Endothelial cell of umbilical vein (primary cell): ENCODE measurements around the gene TIMP4. TPM values are rescaled to one million over a fixed set of nuclear protein-coding genes. Genes with fewer than 3 reads are reported as not detected.

Experiments used
- BruUV-seq: library from RNA; stranded (reverse); fragments of 400-500 nt; replicated peaks from 2 replicates; lab custom pipeline; 2021; lab: Mats Ljungman, UMichigan
- CTCF ChIA-PET: fragments of 300-600, 350-600 bp; sonication (Branson Sonifier 250); formaldehyde crosslinking; loops from one replicate; lab custom pipeline; 2021; ENCODE audit warnings: antibody characterized with exemption, inconsistent platforms; lab: Charles Lee
- POLR2A ChIA-PET: fragments of 300-600, 350-600 bp; sonication (Branson Sonifier 250); formaldehyde crosslinking; loops from one replicate; lab custom pipeline; 2021; ENCODE audit warnings: antibody characterized with exemption, inconsistent platforms; lab: Charles Lee
- DNase-seq: peaks from one replicate; pipeline ENCODE4 v3.0.0-alpha.2; 2011; ENCODE audit warnings: low read depth, low spot score
- FAIRE-seq: peaks from 2 replicates; lab custom pipeline; 2011; peaks lifted over from hg19 to GRCh38; lab: Jason Lieb, UNC
- H2AFZ ChIP-seq: 2 replicates; pipeline ENCODE4 v1.6.0; 2012; ENCODE audit warnings: low read depth, low read length, control low read depth, inconsistent platforms
- H3K27ac ChIP-seq: 2 replicates; pipeline ENCODE4 v1.5.1; 2011; ENCODE audit warnings: low read depth, mild to moderate bottlenecking, control low read depth, low read length, moderate library complexity; ENCODE audit not compliant: insufficient read depth
- H3K27me3 ChIP-seq, 2 experiments: 2 replicates each; pipeline versions ENCODE4 v1.6.0 to v1.6.1; 2011; ENCODE audit warnings: low read length in 2 of 2, mixed read lengths in 1 of 2; ENCODE audit not compliant: control insufficient read depth in 2 of 2, insufficient read depth in 2 of 2
- H3K36me3 ChIP-seq, 2 experiments: 2 replicates in 1 of 2; 3 replicates in 1 of 2; pipeline ENCODE4 v1.5.1; 2011; ENCODE audit warnings: low read length in 2 of 2, mild to moderate bottlenecking in 1 of 2, moderate library complexity in 1 of 2; ENCODE audit not compliant: control insufficient read depth in 2 of 2, insufficient read depth in 2 of 2; ENCODE audit errors: extremely low read depth in 1 of 2
- H3K4me1 ChIP-seq: 3 replicates; pipeline ENCODE4 v1.5.1; 2011; ENCODE audit warnings: mild to moderate bottlenecking, low read length; ENCODE audit not compliant: control insufficient read depth, insufficient read depth; ENCODE audit errors: extremely low read depth
- H3K4me2 ChIP-seq: 2 replicates; pipeline ENCODE4 v1.6.1; 2011; ENCODE audit warnings: low read length, control low read depth, mixed read lengths; ENCODE audit not compliant: insufficient read depth
- H3K4me3 ChIP-seq, 3 experiments: fragments of 200-600 bp in 1 of 3; sonication (generic), shearing (Covaris generic) in 1 of 3; replicated peaks in 1 of 3; 2 replicates each; pipeline ENCODE4 v1.5.1; 2011 to 2016; ENCODE audit warnings: control low read depth in 3 of 3, low read length in 3 of 3, mild to moderate bottlenecking in 2 of 3, inconsistent platforms in 1 of 3, low read depth in 1 of 3, moderate library complexity in 1 of 3; ENCODE audit not compliant: insufficient read depth in 1 of 3
- H3K79me2 ChIP-seq: 2 replicates; pipeline ENCODE4 v1.6.0; 2012; ENCODE audit warnings: low read length, inconsistent platforms; ENCODE audit not compliant: control insufficient read depth, insufficient read depth
- H3K9ac ChIP-seq: replicated peaks from 2 replicates; pipeline ENCODE3; 2011; ENCODE audit warnings: low read length, control low read depth; ENCODE audit not compliant: insufficient read depth; ENCODE audit errors: extremely low read depth
- H3K9me1 ChIP-seq: replicated peaks from 3 replicates; pipeline ENCODE4 v1.6.0; 2011; ENCODE audit warnings: mild to moderate bottlenecking, low read length; ENCODE audit not compliant: control insufficient read depth, insufficient read depth; ENCODE audit errors: extremely low read depth
- H3K9me3 ChIP-seq: replicated peaks from 2 replicates; pipeline ENCODE4 v1.5.1; 2012; ENCODE audit warnings: low read length, inconsistent platforms; ENCODE audit not compliant: control insufficient read depth, insufficient read depth
- H4K20me1 ChIP-seq: replicated peaks from 2 replicates; pipeline ENCODE3; 2011; ENCODE audit warnings: mild to moderate bottlenecking, low read length; ENCODE audit not compliant: control insufficient read depth, insufficient read depth; ENCODE audit errors: extremely low read depth
- CTCF ChIP-seq, 2 donors: IDR thresholded peaks; 1 replicate in 1 of 2; 2 replicates in 1 of 2; pipeline ENCODE4 v1.5.1; 2011; ENCODE audit warnings: low read length in 2 of 2, mild to moderate bottlenecking in 2 of 2, moderate library complexity in 2 of 2, control low read depth in 1 of 2, inconsistent platforms in 1 of 2, low read depth in 1 of 2; ENCODE audit not compliant: insufficient read depth in 1 of 2; ENCODE audit errors: extremely low read depth in 1 of 2
- EZH2 ChIP-seq: IDR thresholded peaks from 2 replicates; pipeline ENCODE4 v1.6.1; 2012; ENCODE audit warnings: borderline replicate concordance, low read depth, mild to moderate bottlenecking, moderate library complexity, low read length, inconsistent platforms; ENCODE audit not compliant: severe bottlenecking
- FOS ChIP-seq: IDR thresholded peaks from 2 replicates; pipeline ENCODE4 v1.6.1; 2011; ENCODE audit warnings: mild to moderate bottlenecking, low read length, moderate library complexity, borderline replicate concordance; ENCODE audit not compliant: insufficient read depth
- GATA2 ChIP-seq: IDR thresholded peaks from 2 replicates; pipeline ENCODE4 v1.7.0; 2011; ENCODE audit warnings: low read depth, mild to moderate bottlenecking, moderate library complexity, mixed read lengths, low read length; ENCODE audit not compliant: insufficient read length, insufficient read depth
- JUN ChIP-seq: IDR thresholded peaks from 2 replicates; pipeline ENCODE4 v1.6.1; 2011; ENCODE audit warnings: borderline replicate concordance, low read depth; ENCODE audit not compliant: insufficient read length, insufficient read depth
- MYC ChIP-seq: IDR thresholded peaks from one replicate; pipeline ENCODE4 v1.6.1; 2011; ENCODE audit warnings: mild to moderate bottlenecking, low read depth, low read length
- POLR2A ChIP-seq: IDR thresholded peaks from 2 replicates; pipeline ENCODE4 v1.6.1; 2012; ENCODE audit warnings: low read depth, mild to moderate bottlenecking, control low read depth, low read length
- POLR2AphosphoS5 ChIP-seq: IDR thresholded peaks from 2 replicates; pipeline ENCODE4 v1.6.1; 2012; ENCODE audit warnings: low read depth, mild to moderate bottlenecking, control low read depth, low read length, moderate library complexity; ENCODE audit not compliant: insufficient read depth
- dilution Hi-C: fragments of 300-500 bp; cut with MboI; formaldehyde crosslinking; loops from one replicate; pipeline ENCODE4 v1.15.0; 2019; ENCODE audit warnings: low sequenced_read_pairs; ENCODE audit not compliant: extremely low pct_ligation_motif_present
- intact Hi-C: fragments of 100-400 bp; cut with micrococcal nuclease; formaldehyde crosslinking; loops from one replicate; pipeline ENCODE4 v1.10.0; 2022
- polyA plus RNA-seq, 4 experiments: library from polyadenylated mRNA; depleted of rRNA in 3 of 4; stranded (reverse) in 3 of 4; unstranded in 1 of 4; fragments of >200 nt; gene quantifications; 2 replicates each; pipeline versions ENCODE4 v1.2.1 to v1.2.3, GENCODE V29; 2011 to 2012; ENCODE audit warnings: missing spikeins in 1 of 4
- total RNA-seq: library from RNA; stranded (reverse); gene quantifications from 2 replicates; pipeline ENCODE4 v1.2.3, GENCODE V29; 2021
- TF ChIP-seq, protein P1 (sequence below): IDR thresholded peaks from 2 replicates; pipeline ENCODE4 v1.6.1; 2011; ENCODE audit not compliant: insufficient read depth, insufficient read length

The TIMP4 gene
- total and polyA plus RNA-seq, 2 donors (not counting 3 experiments of a cell fraction or from before 2014, with no cell fraction given): 0.07 to 0.40 TPM

DNA sequence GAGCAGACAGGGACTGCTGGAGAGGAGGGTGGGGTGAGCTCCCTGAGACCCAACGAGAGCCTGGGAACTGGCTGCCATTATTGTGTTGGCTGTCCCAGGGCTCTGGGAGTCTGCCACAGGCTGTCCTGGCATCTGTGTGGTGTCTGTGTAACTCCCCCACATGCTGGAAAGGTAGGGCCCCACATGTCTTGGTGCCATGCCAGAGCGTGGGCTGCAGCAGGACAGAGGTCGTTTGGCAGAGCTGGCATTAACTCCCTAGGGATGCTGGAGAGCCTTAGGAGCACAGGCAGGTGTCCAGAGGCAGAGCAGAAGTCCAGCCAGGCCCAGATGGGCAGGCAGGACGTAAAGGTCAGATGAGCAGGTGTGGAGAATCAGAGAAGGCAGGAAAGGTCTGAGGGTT lies 9.7 kb downstream of the TIMP4 start:
- dilution Hi-C loops (loop anchor here (10.0 kb wide), 1 partner anchor 316 kb away; no protein-coding TSS in a partner anchor), intact Hi-C loops (no loop called here)
- no peak overlapping the region for H3K27ac ChIP-seq
- no peak for DNase-seq
- H3K4me1 ChIP-seq: no peaks in the 10 kb centered on the region
- TF ChIP-seq GATA2 (no peak), POLR2AphosphoS5 (no peak), JUN (no peak), CTCF (IDR thresholded peaks at IDR 0.05; ENCODE audit: extremely low read depth in 1 of 2, insufficient read depth in 1 of 2, low read depth in 1 of 2, low read length in 2 of 2) (no peak), POLR2A (no peak), MYC (no peak), EZH2 (no peak), FOS (no peak)
- TF ChIP-seq, protein P1, sequence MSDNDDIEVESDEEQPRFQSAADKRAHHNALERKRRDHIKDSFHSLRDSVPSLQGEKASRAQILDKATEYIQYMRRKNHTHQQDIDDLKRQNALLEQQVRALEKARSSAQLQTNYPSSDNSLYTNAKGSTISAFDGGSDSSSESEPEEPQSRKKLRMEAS: no peak
- H4K20me1 ChIP-seq: no peaks in the 10 kb centered on the region
- H3K79me2 ChIP-seq: no peaks in the 10 kb centered on the region
- CTCF ChIA-PET: no interaction called here
- no peaks in the 10 kb centered on the region for H3K9me1 ChIP-seq
- FAIRE-seq: no peak
- no peaks in the 10 kb centered on the region for H3K9me3 ChIP-seq
- BruUV-seq: no TSS peak
- H3K27me3 ChIP-seq: peaks cover 0 to 5% of the 10 kb centered on the region in 2 experiments
- no peaks in the 10 kb centered on the region for H3K36me3 ChIP-seq
- H3K9ac ChIP-seq: no peak overlapping the region
- POLR2A ChIA-PET: no interaction called here
- H3K4me3 ChIP-seq: no peak overlapping the region
- H3K4me2 ChIP-seq: no peak overlapping the region
- H2AFZ ChIP-seq: no peak overlapping the region
